Common myeloid progenitor, CD34-positive (primary cell): Measurements from ENCODE around the gene PLEKHM3.
"Not testable (repeated sequence)": the region's sequence is repeated elsewhere in the genome, so short reads cannot be mapped to it uniquely, and the experiment has no call there.

Source experiments
- CTCF ChIA-PET: fragments of 350-600 bp; sonication (Branson Sonifier 250); formaldehyde crosslinking; loops from one replicate; lab custom pipeline; 2021; ENCODE audit warnings: antibody characterized with exemption; lab: Charles Lee
- POLR2A ChIA-PET: fragments of 350-600 bp; sonication (Branson Sonifier 250); formaldehyde crosslinking; loops from one replicate; lab custom pipeline; 2021; ENCODE audit warnings: antibody characterized with exemption; lab: Charles Lee
- DNase-seq, 3 donors: peaks; one replicate each; pipeline versions ENCODE4 v3.0.0 to v3.0.0-alpha.2; 2013
- H3K27ac ChIP-seq, 2 experiments: 1 replicate in 1 of 2; 2 replicates in 1 of 2; pipeline ENCODE4 v1.7.0; 2013; ENCODE audit warnings: inconsistent platforms in 2 of 2, low read length in 2 of 2, mild to moderate bottlenecking in 2 of 2, low read depth in 1 of 2, moderate library complexity in 1 of 2; ENCODE audit not compliant: severe bottlenecking in 2 of 2, insufficient read depth in 1 of 2, poor library complexity in 1 of 2
- H3K27me3 ChIP-seq, 5 experiments: replicated peaks in 2 of 5; 1 replicate in 3 of 5; 2 replicates in 2 of 5; pipeline versions ENCODE4 v1.6.1 to v1.7.0; 2013; ENCODE audit warnings: low read length in 4 of 5, mild to moderate bottlenecking in 2 of 5, moderate library complexity in 2 of 5, inconsistent platforms in 1 of 5; ENCODE audit not compliant: insufficient read depth in 5 of 5, control insufficient read depth in 4 of 5
- H3K36me3 ChIP-seq, 4 experiments: 1 replicate in 2 of 4; 2 replicates in 2 of 4; pipeline versions ENCODE4 v1.6.1 to v1.7.0; 2013; ENCODE audit warnings: low read length in 3 of 4, control low read depth in 1 of 4, mild to moderate bottlenecking in 1 of 4; ENCODE audit not compliant: control insufficient read depth in 4 of 4, insufficient read depth in 4 of 4
- H3K4me1 ChIP-seq, 4 experiments: 1 replicate in 3 of 4; 2 replicates in 1 of 4; pipeline versions ENCODE4 v1.6.1 to v1.7.1; 2013; ENCODE audit warnings: low read length in 3 of 4, mild to moderate bottlenecking in 3 of 4, control low read depth in 1 of 4, inconsistent platforms in 1 of 4, moderate library complexity in 1 of 4; ENCODE audit not compliant: control insufficient read depth in 4 of 4, insufficient read depth in 4 of 4; ENCODE audit errors: control extremely low read depth in 1 of 4
- H3K4me3 ChIP-seq, 7 experiments: 1 replicate in 4 of 7; 2 replicates in 3 of 7; pipeline versions ENCODE4 v1.5.1 to v1.7.0; 2013; ENCODE audit warnings: mild to moderate bottlenecking in 7 of 7, low read length in 6 of 7, moderate library complexity in 6 of 7, inconsistent platforms in 2 of 7, low read depth in 2 of 7, control low read depth in 1 of 7; ENCODE audit not compliant: insufficient read depth in 4 of 7, control insufficient read depth in 1 of 7; ENCODE audit errors: extremely low read depth in 1 of 7
- H3K9me3 ChIP-seq, 5 experiments: 1 replicate in 4 of 5; 2 replicates in 1 of 5; pipeline versions ENCODE4 v1.6.1 to v1.7.1; 2013; ENCODE audit warnings: low read length in 4 of 5, mild to moderate bottlenecking in 2 of 5, inconsistent platforms in 1 of 5, low read depth in 1 of 5, moderate library complexity in 1 of 5; ENCODE audit not compliant: control insufficient read depth in 4 of 5, insufficient read depth in 2 of 5; ENCODE audit errors: control extremely low read depth in 1 of 5
- WGBS: methylation state at CpG from one replicate; pipeline ENCODE4 v1.1.5; 2013; ENCODE audit not compliant: insufficient coverage; 5-methylcytosine and 5-hydroxymethylcytosine counted together

The PLEKHM3 gene

GRCh38 chr2:207920321-207920720 is 105.0 kb downstream of the PLEKHM3 start:
- DNase-seq, result no peak
- CTCF ChIA-PET, result interaction anchor here (0.6 to 0.9 kb wide), 3 partner anchors 154 to 469 kb away, joined by 3 read pairs; no protein-coding TSS in a partner anchor
- H3K4me1 ChIP-seq, result no peaks in the 10 kb centered on the region
- H3K27me3 ChIP-seq, result no peaks in the 10 kb centered on the region
- no peak overlapping the region for H3K4me3 ChIP-seq
- no peaks in the 10 kb centered on the region for H3K36me3 ChIP-seq
- WGBS, result 100% methylated on average over 2 of the region's 3 CpGs
- H3K27ac ChIP-seq, result no peak overlapping the region
- POLR2A ChIA-PET, result interaction anchor here (0.6 kb wide), 1 partner anchor 410 kb away, joined by 5 read pairs; no protein-coding TSS in a partner anchor
- H3K9me3 ChIP-seq, result no peaks in the 10 kb centered on the region

DNA sequence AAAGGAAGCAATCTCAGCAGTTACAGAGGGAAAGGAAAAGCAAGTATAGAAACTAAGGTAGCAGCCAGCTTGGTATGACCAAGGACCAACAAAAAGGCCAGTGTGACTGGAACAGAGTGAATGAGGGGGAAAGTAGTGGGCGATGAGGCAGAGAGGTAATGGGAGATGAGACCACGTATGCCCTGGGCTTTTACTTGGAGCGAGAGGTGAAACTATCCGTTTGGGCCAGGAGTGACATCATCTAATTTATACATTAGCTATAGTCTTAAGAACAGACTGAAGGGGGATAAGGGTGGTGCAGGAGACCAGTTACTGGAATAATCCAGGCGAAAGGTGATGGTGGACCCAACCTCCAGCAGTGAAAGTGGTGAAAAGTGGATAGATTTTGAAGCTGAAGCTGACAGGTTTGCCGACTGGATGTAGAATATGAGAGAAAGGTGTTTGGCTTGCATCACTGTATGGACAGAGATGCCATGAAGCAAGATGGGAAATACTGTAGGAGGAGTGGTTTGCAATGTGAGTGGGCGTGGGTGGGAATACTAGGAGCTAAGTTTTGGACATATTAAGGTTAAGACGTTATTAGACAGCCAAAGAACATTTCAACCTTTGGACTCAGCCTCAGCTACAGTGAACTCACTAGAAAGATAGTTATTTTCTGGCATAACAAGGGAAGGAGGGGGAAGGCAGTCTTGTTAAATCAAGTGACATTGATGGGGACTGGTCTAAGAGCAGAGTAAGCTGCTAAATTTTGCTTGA is 106.0 kb downstream of the PLEKHM3 start:
- Histone ChIP-seq H3K9me3 (no peaks in the 10 kb centered on the region), H3K4me3 (no peak overlapping the region), H3K27me3 (no peaks in the 10 kb centered on the region), H3K4me1 (no peaks in the 10 kb centered on the region), H3K27ac (no peak overlapping the region), H3K36me3 (no peaks in the 10 kb centered on the region)
- CTCF ChIA-PET, result interaction anchor here (0.5 to 1.5 kb wide), 3 partner anchors 12 to 131 kb away, joined by 3 to 4 read pairs (median 3); no protein-coding TSS in a partner anchor
- WGBS, result 100% methylated on average over 4 of the region's 8 CpGs
- POLR2A ChIA-PET, result interaction anchor here (0.6 to 1.0 kb wide), 2 partner anchors 41 to 163 kb away, joined by 4 to 6 read pairs; no protein-coding TSS in a partner anchor
- no peak for DNase-seq

GRCh38 chr2:207914716-207915115 is 110.6 kb downstream of the PLEKHM3 start:
- no peaks in the 10 kb centered on the region for H3K4me1 ChIP-seq
- H3K27me3 ChIP-seq, result no peaks in the 10 kb centered on the region
- no peak for DNase-seq
- H3K9me3 ChIP-seq, result peaks cover 0 to 4% (median 0%) of the 10 kb centered on the region in 5 experiments
- CTCF ChIA-PET, result no interaction called here
- no peak overlapping the region for H3K4me3 ChIP-seq
- WGBS, result 96% methylated on average over 5 of the region's 6 CpGs
- POLR2A ChIA-PET, result no interaction called here
- peaks cover 0 to 7% (median 3%) of the 10 kb centered on the region in 4 experiments for H3K36me3 ChIP-seq
- H3K27ac ChIP-seq, result no peak overlapping the region

GRCh38 chr2:207913772-207914358 is 111.5 kb downstream of the PLEKHM3 start:
- no CpG with 5 or more reads among the region's 14 CpGs for WGBS
- no peak for DNase-seq
- Histone ChIP-seq H3K9me3 (peaks cover 0 to 4% (median 0%) of the 10 kb centered on the region in 5 experiments), H3K4me3 (no peak overlapping the region), H3K36me3 (peaks cover 0 to 7% (median 3%) of the 10 kb centered on the region in 4 experiments), H3K4me1 (no peaks in the 10 kb centered on the region), H3K27me3 (no peaks in the 10 kb centered on the region), H3K27ac (no peak overlapping the region)
- CTCF ChIA-PET, result interaction anchor here (1.5 kb wide), 1 partner anchor 19 kb away, joined by 3 read pairs; no protein-coding TSS in a partner anchor
- POLR2A ChIA-PET, result no interaction called here

- Histone ChIP-seq H3K4me1 (no peaks in the 10 kb centered on the region), H3K27me3 (no peaks in the 10 kb centered on the region), H3K36me3 (peaks cover 0 to 7% (median 3%) of the 10 kb centered on the region in 4 experiments), H3K27ac (no peak overlapping the region), H3K4me3 (no peak overlapping the region), H3K9me3 (peaks cover 0 to 4% (median 0%) of the 10 kb centered on the region in 5 experiments)
- POLR2A ChIA-PET, result no interaction called here
- CTCF ChIA-PET, result no interaction called here
- no peak for DNase-seq
- WGBS, result 70% methylated on average over 2 of the region's 3 CpGs
Observed at GRCh38 chr2:207911856-207912255, 113.5 kb downstream of the PLEKHM3 start.

GRCh38 chr2:207911215-207911614 is 114.1 kb downstream of the PLEKHM3 start:
- ChIA-PET CTCF (no interaction called here), POLR2A (no interaction called here)
- Histone ChIP-seq H3K27ac (no peak overlapping the region), H3K27me3 (no peaks in the 10 kb centered on the region), H3K9me3 (peaks cover 0 to 4% (median 0%) of the 10 kb centered on the region in 5 experiments), H3K4me3 (no peak overlapping the region), H3K4me1 (no peaks in the 10 kb centered on the region), H3K36me3 (peaks cover 0 to 7% (median 3%) of the 10 kb centered on the region in 4 experiments)
- WGBS, result 100% methylated on average over 1 of the region's 1 CpG
- no peak for DNase-seq

DNA sequence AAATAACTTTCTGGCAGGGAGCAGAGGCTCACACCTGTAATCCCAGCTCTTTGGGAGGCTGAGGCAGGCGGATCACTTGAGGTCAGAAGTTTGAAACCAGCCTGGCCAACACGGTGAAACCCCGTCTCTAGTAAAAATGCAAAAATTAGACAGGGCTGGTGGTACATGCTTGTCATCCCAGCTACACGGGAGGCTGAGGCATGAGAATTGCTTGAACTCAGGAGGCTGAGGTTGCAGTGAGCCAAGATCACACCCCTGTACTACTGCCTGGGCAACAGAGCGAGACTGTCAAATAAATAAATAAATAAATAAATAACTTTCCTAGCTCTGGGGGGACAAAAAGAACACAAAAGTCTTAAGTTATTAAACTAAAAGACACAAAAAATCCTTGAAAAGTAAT is 118.8 kb downstream of the PLEKHM3 start:
- H3K4me1 ChIP-seq, H3K9me3 ChIP-seq, DNase-seq, H3K27ac ChIP-seq, H3K4me3 ChIP-seq, CTCF ChIA-PET, POLR2A ChIA-PET, H3K27me3 ChIP-seq: not testable (repeated sequence)
- H3K36me3 ChIP-seq, result peaks cover 0 to 11% (median 5%) of the 10 kb centered on the region in 4 experiments
- WGBS, result 98% methylated on average over 4 of the region's 5 CpGs
